Mammary epithelial cell (primary cell): Measurements from ENCODE around the gene GNG4.

Source experiments
- EZH2 ChIP-seq: IDR thresholded peaks from 2 replicates; pipeline ENCODE4 v1.6.1; 2012; ENCODE audit warnings: low read length, inconsistent platforms, borderline replicate concordance
- TF ChIP-seq, protein P1 (sequence below), 2 donors: IDR thresholded peaks in 1 of 2; conservative IDR thresholded peaks in 1 of 2; 2 replicates each; pipeline ENCODE4 v1.5.1; 2011 to 2012; ENCODE audit warnings: inconsistent platforms in 2 of 2, low read length in 2 of 2, mild to moderate bottlenecking in 2 of 2, control low read depth in 1 of 2, low read depth in 1 of 2; ENCODE audit not compliant: insufficient read depth in 1 of 2; ENCODE audit errors: extremely low read depth in 1 of 2

DNA sequence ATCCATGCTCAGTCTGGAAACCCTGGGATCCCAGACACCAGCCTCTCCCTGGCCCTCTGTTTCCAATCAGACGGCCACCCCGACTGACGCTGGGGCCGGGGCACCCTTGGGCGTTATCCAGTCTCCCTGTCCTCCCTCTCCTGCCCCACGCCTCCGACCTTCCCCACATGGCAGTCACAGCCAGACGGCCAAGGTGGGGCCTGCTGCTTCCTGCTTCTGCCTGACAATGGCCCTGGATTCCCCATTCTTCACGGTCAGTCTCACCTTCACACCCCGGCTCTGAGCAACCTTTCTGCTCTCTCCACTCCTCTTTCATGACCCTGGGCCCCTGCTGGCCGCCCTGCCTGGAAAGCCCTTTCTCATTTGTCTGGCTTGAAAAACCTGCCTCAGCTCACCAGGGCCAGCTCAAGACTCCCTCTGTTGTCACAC, 6.6 kb downstream of the GNG4 start:
- TF ChIP-seq, protein P1, sequence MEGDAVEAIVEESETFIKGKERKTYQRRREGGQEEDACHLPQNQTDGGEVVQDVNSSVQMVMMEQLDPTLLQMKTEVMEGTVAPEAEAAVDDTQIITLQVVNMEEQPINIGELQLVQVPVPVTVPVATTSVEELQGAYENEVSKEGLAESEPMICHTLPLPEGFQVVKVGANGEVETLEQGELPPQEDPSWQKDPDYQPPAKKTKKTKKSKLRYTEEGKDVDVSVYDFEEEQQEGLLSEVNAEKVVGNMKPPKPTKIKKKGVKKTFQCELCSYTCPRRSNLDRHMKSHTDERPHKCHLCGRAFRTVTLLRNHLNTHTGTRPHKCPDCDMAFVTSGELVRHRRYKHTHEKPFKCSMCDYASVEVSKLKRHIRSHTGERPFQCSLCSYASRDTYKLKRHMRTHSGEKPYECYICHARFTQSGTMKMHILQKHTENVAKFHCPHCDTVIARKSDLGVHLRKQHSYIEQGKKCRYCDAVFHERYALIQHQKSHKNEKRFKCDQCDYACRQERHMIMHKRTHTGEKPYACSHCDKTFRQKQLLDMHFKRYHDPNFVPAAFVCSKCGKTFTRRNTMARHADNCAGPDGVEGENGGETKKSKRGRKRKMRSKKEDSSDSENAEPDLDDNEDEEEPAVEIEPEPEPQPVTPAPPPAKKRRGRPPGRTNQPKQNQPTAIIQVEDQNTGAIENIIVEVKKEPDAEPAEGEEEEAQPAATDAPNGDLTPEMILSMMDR (conservative IDR thresholded peaks at IDR 0.05 in 1 of 2, IDR thresholded peaks at IDR 0.05 in 1 of 2; ENCODE audit: extremely low read depth in 1 of 2, insufficient read depth in 1 of 2, low read depth in 1 of 2, low read length in 2 of 2), result no peak
- no peak for TF ChIP-seq EZH2
